Neural progenitor cell (in vitro differentiated cells): Measurements from ENCODE around the gene ARHGEF11. TPM values are rescaled to one million over a fixed set of nuclear protein-coding genes. Genes with fewer than 3 reads are reported as not detected.

ENCODE experiments used
- DNase-seq: peaks from one replicate; pipeline ENCODE4 v3.0.0-alpha.2; 2016; ENCODE audit warnings: low spot score
- H2AFZ ChIP-seq: fragments of 200-600 bp; sonication (generic); replicated peaks from 2 replicates; pipeline ENCODE4 v1.6.1; 2016; ENCODE audit warnings: antibody characterized with exemption
- H3F3A ChIP-seq: fragments of 200-600 bp; sonication (generic); 2 replicates; pipeline ENCODE4 v1.6.1; 2016; ENCODE audit warnings: antibody characterized with exemption, low read depth
- H3K27ac ChIP-seq: fragments of 200-600 bp; sonication (generic); 2 replicates; pipeline ENCODE4 v1.5.1; 2016; ENCODE audit warnings: mild to moderate bottlenecking
- H3K27me3 ChIP-seq: fragments of 200-600 bp; sonication (generic); 2 replicates; pipeline ENCODE4 v1.6.1; 2016; ENCODE audit warnings: mild to moderate bottlenecking, moderate library complexity
- H3K36me3 ChIP-seq: fragments of 200-600 bp; sonication (generic); 2 replicates; pipeline ENCODE4 v1.5.1; 2016
- H3K4me1 ChIP-seq: fragments of 200-600 bp; sonication (generic); 2 replicates; pipeline ENCODE4 v1.6.1; 2016; ENCODE audit warnings: mixed run types
- H3K4me2 ChIP-seq: fragments of 200-600 bp; sonication (generic); 2 replicates; pipeline ENCODE4 v1.6.1; 2016
- H3K4me3 ChIP-seq: fragments of 200-600 bp; sonication (generic); 2 replicates; pipeline ENCODE4 v1.5.1; 2016
- H3K79me2 ChIP-seq: fragments of 200-600 bp; sonication (generic); 2 replicates; pipeline ENCODE4 v1.6.1; 2016; ENCODE audit warnings: low read depth
- H3K9ac ChIP-seq: fragments of 200-600 bp; sonication (generic); 2 replicates; pipeline ENCODE4 v1.6.1; 2016
- H3K9me3 ChIP-seq: fragments of 200-600 bp; sonication (generic); 2 replicates; pipeline ENCODE4 v1.5.1; 2016; ENCODE audit warnings: low read depth
- H4K20me1 ChIP-seq: fragments of 200-600 bp; sonication (generic); 2 replicates; pipeline ENCODE4 v1.6.1; 2016; ENCODE audit warnings: low read depth
- H3K27ac Mint-ChIP-seq: 3 replicates; pipeline ENCODE4 v1.8.0; 2021; ENCODE audit warnings: mixed read lengths
- H3K27me3 Mint-ChIP-seq: 2 replicates; pipeline ENCODE4 v1.8.0; 2022; ENCODE audit warnings: low read depth, mild to moderate bottlenecking, inconsistent platforms, moderate library complexity, mixed read lengths; ENCODE audit not compliant: insufficient read depth
- H3K36me3 Mint-ChIP-seq: 3 replicates; pipeline ENCODE4 v1.8.0; 2021; ENCODE audit warnings: mixed read lengths
- H3K4me1 Mint-ChIP-seq: 3 replicates; pipeline ENCODE4 v1.8.0; 2021; ENCODE audit warnings: mixed read lengths
- H3K4me3 Mint-ChIP-seq: 3 replicates; pipeline ENCODE4 v1.8.0; 2021; ENCODE audit warnings: mild to moderate bottlenecking, moderate library complexity, mixed read lengths
- H3K9me3 Mint-ChIP-seq: 3 replicates; pipeline ENCODE4 v1.8.0; 2020; ENCODE audit warnings: mixed read lengths
- EZH2 ChIP-seq: fragments of 200-600 bp; sonication (generic); IDR thresholded peaks from 2 replicates; pipeline ENCODE4 v1.6.1; 2017; ENCODE audit warnings: antibody characterized with exemption, mild to moderate bottlenecking, moderate library complexity
- EZH2phosphoT487 ChIP-seq: fragments of 200-600 bp; sonication (generic); IDR thresholded peaks from 2 replicates; pipeline ENCODE4 v1.6.1; 2017; ENCODE audit warnings: antibody characterized with exemption
- total RNA-seq: library from RNA; depleted of rRNA; stranded (reverse); fragments of >200 nt; gene quantifications from 2 replicates; pipeline ENCODE4 v1.2.3, GENCODE V29; 2015; ENCODE audit warnings: low replicate concordance
- TF ChIP-seq, protein P1 (sequence below): fragments of 200-600 bp; sonication (generic); IDR thresholded peaks from 2 replicates; pipeline ENCODE4 v1.5.1; 2017; ENCODE audit warnings: antibody characterized with exemption, mild to moderate bottlenecking

Gene ARHGEF11
- total RNA-seq, 1 donor from 2014 or later, result 31.9 TPM

DNA sequence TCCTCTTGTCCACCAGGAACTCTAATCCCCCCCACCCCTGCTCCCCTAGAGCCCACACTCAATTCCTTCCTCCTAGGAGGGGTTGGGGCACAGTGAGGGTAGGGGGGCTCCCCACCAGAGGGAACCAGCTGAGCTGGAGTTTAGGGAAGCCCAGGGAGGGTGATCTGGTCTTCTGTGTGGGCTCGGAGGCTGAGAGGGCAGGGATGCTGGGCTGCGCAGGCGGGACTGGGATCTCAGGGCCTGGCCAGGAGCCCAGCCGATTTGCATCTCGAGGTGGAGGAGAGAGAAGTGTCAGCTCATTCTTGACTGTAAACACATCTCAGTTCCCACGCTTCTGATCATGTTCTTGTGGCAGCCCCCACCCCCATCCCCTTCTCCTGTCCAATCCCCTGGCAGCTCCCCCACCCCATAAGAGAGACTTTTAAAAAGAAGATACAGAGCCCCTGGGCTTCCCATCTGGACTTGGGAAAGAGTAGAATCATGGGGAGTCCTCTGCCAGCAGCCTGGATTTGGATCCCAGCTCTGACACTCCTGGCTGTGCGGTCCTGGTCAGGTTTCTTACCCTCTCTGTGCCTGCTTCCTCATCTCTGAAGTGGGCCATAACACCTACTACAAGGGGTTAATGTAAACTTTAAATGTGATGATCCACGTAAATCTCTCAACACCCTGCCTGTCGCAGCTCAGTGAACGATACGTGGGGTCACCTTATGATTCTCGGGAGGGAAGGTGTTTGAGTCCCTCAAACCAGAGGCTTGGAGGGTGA lies 145.4 kb downstream of the ARHGEF11 start:
- Mint-ChIP-seq H3K36me3 (no peaks in the 10 kb centered on the region), H3K4me1 (peaks cover 39% of the 10 kb centered on the region), H3K27me3 (peaks cover 12% of the 10 kb centered on the region), H3K4me3 (peak overlapping the region; percentile 18), H3K9me3 (no peaks in the 10 kb centered on the region), H3K27ac (peak overlapping the region; percentile 50)
- TF ChIP-seq EZH2 (no peak), EZH2phosphoT487 (no peak)
- TF ChIP-seq, protein P1, sequence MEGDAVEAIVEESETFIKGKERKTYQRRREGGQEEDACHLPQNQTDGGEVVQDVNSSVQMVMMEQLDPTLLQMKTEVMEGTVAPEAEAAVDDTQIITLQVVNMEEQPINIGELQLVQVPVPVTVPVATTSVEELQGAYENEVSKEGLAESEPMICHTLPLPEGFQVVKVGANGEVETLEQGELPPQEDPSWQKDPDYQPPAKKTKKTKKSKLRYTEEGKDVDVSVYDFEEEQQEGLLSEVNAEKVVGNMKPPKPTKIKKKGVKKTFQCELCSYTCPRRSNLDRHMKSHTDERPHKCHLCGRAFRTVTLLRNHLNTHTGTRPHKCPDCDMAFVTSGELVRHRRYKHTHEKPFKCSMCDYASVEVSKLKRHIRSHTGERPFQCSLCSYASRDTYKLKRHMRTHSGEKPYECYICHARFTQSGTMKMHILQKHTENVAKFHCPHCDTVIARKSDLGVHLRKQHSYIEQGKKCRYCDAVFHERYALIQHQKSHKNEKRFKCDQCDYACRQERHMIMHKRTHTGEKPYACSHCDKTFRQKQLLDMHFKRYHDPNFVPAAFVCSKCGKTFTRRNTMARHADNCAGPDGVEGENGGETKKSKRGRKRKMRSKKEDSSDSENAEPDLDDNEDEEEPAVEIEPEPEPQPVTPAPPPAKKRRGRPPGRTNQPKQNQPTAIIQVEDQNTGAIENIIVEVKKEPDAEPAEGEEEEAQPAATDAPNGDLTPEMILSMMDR, result no peak
- H3K4me1 ChIP-seq, result peaks cover 7% of the 10 kb centered on the region
- H3K36me3 ChIP-seq, result no peaks in the 10 kb centered on the region
- no peak overlapping the region for H3K4me2 ChIP-seq
- no peak overlapping the region for H3K9ac ChIP-seq
- H3K9me3 ChIP-seq, result no peaks in the 10 kb centered on the region
- H3K4me3 ChIP-seq, result no peak overlapping the region
- H3K27ac ChIP-seq, result no peak overlapping the region
- H3F3A ChIP-seq, result no peaks in the 10 kb centered on the region
- H4K20me1 ChIP-seq, result no peaks in the 10 kb centered on the region
- H3K27me3 ChIP-seq, result peaks cover 20% of the 10 kb centered on the region
- H3K79me2 ChIP-seq, result no peaks in the 10 kb centered on the region
- H2AFZ ChIP-seq, result no peak overlapping the region
- DNase-seq, result no peak

DNA sequence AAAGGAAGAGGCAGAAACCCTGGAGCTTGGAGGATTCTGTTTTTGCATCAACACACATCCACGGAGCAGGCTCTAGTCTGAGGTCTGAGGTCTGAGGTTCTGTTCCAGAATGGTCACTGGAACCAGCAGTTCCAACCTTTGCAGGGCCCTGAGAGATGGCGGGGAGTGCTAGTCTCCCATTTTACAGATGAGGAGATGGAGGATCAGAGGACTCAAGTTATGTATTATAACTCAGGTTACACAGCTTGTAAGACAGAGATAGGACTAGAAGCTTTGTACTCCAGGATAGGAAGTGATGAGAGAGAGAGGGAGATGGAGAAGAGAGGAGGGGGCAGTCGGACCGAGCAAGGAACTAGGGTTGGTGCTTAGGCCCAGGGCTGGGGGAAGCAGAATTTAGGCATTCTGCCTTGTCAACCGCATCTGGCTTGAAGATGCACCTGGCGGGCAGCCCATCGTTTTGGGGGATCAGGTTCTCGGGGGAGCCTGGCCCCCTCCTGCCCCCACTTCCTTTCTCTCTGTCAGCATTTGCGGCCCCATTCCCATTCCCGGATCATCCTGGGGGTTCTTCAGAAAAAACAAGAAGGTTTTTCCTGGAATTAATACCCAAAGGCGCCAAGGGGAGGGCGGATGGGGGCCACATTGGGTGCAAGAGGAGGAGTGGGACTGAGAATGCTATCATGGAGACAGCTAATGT lies 146.4 kb downstream of the ARHGEF11 start:
- Histone ChIP-seq H3K4me2 (no peak overlapping the region), H3K4me1 (peaks cover 7% of the 10 kb centered on the region), H3K4me3 (no peak overlapping the region), H3K27ac (no peak overlapping the region), H3K79me2 (no peaks in the 10 kb centered on the region), H3K36me3 (no peaks in the 10 kb centered on the region), H3K9ac (no peak overlapping the region), H4K20me1 (no peaks in the 10 kb centered on the region), H2AFZ (no peak overlapping the region), H3K27me3 (peaks cover 30% of the 10 kb centered on the region), H3K9me3 (no peaks in the 10 kb centered on the region), H3F3A (peaks cover 1% of the 10 kb centered on the region)
- Mint-ChIP-seq H3K27me3 (peaks cover 12% of the 10 kb centered on the region), H3K4me1 (peaks cover 44% of the 10 kb centered on the region), H3K36me3 (no peaks in the 10 kb centered on the region), H3K27ac (no peak overlapping the region), H3K4me3 (no peak overlapping the region), H3K9me3 (no peaks in the 10 kb centered on the region)
- DNase-seq, result no peak
- TF ChIP-seq EZH2phosphoT487, result no peak
- TF ChIP-seq, protein P1, result no peak
- TF ChIP-seq EZH2, result no peak

DNA sequence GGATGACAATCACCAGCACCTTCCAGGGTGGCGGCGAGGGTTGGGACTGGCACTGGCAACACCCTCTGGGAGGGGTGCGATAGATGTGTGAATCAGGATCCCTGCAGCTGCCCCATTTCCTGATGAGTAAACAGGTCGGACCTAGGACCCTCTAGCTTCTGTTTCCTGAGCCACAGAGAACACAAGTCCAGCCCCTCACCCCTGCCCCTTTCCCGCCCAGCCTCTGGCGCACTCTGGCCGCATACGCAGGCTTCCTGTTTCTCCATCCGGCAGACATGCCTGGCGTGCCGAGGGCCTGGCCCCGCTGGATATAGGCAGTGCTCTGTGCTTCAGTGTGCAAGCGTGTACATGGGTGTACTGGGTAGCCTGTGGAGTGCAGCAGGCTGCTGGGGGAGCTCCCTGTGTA lies 147.4 kb downstream of the ARHGEF11 start:
- Histone ChIP-seq H3K27ac (no peak overlapping the region), H3K9ac (no peak overlapping the region), H3K4me1 (peaks cover 14% of the 10 kb centered on the region), H3K4me3 (no peak overlapping the region), H2AFZ (no peak overlapping the region), H3K4me2 (no peak overlapping the region), H3K36me3 (no peaks in the 10 kb centered on the region), H4K20me1 (peaks cover 2% of the 10 kb centered on the region), H3K9me3 (no peaks in the 10 kb centered on the region), H3K27me3 (peaks cover 39% of the 10 kb centered on the region), H3F3A (peaks cover 8% of the 10 kb centered on the region), H3K79me2 (no peaks in the 10 kb centered on the region)
- Mint-ChIP-seq H3K4me1 (peaks cover 45% of the 10 kb centered on the region), H3K27me3 (peaks cover 13% of the 10 kb centered on the region), H3K9me3 (no peaks in the 10 kb centered on the region), H3K36me3 (no peaks in the 10 kb centered on the region), H3K27ac (no peak overlapping the region), H3K4me3 (no peak overlapping the region)
- TF ChIP-seq EZH2 (no peak), EZH2phosphoT487 (no peak)
- TF ChIP-seq, protein P1, result no peak
- no peak for DNase-seq
